Glomerular visceral epithelial cell (primary cell): Measurements from ENCODE around the gene ERGIC3.

ENCODE experiments used
- DNase-seq: peaks from one replicate; pipeline ENCODE4 v3.0.0-alpha.2; 2016; ENCODE audit errors: extremely low spot score

Gene ERGIC3

GRCh38 chr20:35561268-35561667 is 19.4 kb downstream of the ERGIC3 start:
- DNase-seq: peak; percentile 78

DNA sequence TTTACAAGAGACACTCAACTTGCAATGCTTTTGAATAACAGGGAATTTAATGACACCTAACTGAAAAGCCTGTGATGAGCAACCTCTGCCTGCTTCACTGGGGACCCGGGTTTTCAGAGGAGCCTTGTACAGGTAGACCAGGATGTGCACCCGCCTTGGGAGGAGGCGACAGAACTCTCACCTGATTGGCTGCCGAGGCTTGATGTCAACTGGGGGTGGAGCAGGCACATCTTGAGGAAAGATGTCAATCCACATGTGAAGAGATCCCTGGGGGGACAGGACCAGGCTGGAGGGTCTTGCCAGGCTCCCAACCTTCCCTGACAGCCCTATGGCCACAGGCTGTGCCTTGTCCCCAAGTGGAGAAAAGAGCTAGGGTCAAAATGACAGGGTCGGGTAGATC is 19.8 kb downstream of the ERGIC3 start:
- DNase-seq: no peak

- DNase-seq: no peak
Measured at GRCh38 chr20:35562541-35563110, 20.7 kb downstream of the ERGIC3 start.

GRCh38 chr20:35563834-35564233 is 22.0 kb downstream of the ERGIC3 start:
- no peak for DNase-seq

- DNase-seq: no peak
Measured at GRCh38 chr20:35564905-35565304, 23.0 kb downstream of the ERGIC3 start.

DNA sequence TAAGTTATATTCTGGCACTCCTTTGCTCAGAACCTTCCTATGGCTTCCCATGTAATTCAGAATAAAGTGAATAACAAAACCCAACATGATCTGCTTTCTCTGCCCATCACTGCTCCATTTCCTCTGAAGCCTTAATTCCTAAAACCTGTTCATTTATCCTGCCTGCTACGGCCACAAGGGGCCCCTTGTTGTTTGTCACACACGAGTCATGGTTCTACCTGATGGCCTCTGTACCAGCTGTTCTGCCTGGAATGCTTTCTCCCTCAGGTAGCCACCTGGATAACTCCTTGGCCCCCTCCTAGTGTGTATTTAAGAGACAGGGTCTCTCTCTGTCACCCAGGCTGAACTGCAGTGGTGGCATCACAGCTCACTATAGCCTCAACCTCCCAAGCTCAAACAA is 26.8 kb downstream of the ERGIC3 start:
- DNase-seq: peak; percentile 30

GRCh38 chr20:35571555-35571954 is 29.7 kb downstream of the ERGIC3 start:
- DNase-seq: no peak

GRCh38 chr20:35572838-35573237 is 31.0 kb downstream of the ERGIC3 start:
- no peak for DNase-seq

- no peak for DNase-seq
Measured at GRCh38 chr20:35575958-35576357, 34.1 kb downstream of the ERGIC3 start.

DNA sequence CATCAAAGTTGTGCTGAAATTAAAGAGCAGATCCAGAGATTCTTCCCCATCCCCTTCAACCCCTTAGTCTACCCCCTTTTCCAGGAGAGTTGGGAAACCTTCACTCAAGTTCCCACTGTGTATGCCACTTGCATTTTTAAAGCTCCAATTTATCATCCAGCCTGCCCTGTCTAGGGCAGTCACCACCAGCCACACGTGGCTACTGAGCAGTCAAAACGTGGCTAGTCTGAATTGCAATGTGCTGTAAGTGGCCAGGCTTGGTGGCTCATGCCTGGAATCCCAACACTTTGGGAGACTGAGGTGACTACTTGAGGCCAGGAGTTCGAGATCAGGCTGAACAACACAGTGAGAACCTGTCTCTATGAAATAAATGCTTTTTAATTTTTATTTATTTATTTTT is 34.9 kb downstream of the ERGIC3 start:
- DNase-seq: no peak

GRCh38 chr20:35578469-35578868 is 36.6 kb downstream of the ERGIC3 start:
- DNase-seq: no peak

DNA sequence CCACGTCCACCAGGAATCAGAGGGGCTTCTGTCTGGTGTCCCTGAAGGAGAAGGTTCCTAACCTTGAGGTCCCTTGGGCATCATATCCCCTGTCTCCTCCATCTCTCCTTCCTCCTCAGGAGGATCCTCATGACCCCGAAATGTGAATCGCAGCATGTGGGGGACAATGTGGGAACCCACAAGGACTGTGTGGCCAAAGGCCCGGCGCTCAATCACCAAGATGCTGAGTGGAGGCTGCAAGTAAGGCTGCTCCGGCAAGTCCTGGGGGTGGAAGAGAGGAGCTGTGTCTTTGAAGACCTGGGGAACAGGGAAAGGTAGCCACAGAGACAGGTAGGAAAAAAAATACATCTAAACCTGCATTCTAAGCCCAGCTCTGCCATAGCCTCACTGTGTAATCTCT is 37.3 kb downstream of the ERGIC3 start:
- no peak for DNase-seq

- DNase-seq: no peak
Measured at GRCh38 chr20:35582131-35582530, 40.3 kb downstream of the ERGIC3 start.

- DNase-seq: no peak
Measured at GRCh38 chr20:35582741-35583404, 41.0 kb downstream of the ERGIC3 start.

- DNase-seq: no peak
Measured at GRCh38 chr20:35583636-35584560, 42.0 kb downstream of the ERGIC3 start.

DNA sequence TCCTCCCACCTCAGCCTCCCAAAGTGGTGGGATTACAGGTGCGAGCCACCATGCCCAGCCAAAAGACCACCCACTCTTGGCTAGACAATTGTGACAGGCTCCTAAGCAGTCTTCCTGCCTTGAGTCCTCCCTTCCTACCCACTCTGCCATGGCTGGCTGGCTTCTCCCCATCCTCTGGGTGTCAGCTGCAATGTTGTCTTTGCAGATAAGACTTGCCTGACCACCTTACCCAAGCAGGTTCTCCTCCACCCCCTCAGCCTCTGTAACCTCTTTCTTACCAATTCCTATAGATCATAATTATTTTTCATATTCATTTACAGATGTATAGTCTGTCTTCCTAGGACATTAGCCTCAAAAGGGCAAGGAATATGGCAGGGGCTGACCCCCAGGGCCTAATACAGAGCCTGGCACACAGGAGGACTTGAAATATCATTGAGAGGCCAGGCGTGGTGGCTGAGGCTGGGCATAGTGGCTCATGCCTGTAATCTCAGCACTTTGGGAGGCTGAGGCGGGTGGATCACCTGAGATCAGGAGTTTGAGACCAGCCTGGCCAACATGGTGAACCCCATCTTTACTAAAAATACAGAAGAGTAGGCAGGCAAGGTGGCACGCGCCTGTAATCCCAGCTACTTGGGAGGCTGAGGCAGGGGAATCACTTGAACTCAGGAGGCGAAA is 45.0 kb downstream of the ERGIC3 start:
- no peak for DNase-seq

- no peak for DNase-seq
Measured at GRCh38 chr20:35587436-35587835, 45.6 kb downstream of the ERGIC3 start.

DNA sequence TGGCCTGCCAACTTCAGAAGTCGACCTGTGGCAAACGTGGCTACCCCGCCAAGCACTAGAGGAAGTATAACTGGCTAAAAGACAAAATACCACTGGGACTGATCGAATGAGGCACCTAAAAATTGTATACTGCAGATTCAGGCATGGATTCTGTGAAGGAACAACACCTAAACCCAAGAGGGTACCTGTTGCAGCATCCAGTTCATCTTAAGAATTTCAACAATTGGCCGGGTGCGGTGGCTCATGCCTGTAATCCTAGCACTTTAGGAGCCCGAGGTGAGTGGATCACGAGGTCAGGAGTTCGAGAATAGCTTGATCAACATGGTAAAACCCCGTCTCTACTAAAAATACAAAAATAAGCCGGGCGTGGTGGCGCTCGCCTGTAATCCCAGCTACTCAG is 46.5 kb downstream of the ERGIC3 start:
- DNase-seq: no peak

DNA sequence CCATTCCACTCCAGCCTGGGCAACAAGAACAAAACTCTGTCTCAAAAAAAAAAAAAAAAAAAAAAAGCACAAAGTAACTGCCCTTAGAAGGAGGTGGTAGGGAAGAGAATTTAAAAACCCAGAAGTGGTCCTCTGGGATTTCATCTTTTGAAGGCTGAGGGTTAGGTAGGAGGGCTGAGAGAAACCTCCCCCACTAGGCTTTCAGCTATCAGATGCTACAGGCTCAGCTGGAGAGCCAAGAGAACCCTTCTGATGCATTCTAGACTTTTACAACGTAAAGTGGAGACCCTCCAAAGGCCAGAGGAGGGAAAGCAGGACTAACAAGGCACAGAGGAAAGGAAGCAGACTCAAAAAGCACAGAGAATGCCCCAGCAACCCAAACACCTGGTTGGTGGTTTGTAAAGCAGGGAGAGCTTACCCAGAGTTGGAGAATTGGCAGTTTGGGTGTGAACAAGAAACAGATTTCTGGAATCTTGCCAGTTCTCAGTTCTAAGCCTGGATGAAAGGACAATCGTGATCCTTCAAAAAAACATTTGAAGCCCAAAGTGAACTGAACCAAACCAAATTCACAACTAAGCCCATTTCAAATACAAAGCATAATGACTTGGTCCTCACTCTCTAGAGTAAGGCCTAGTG is 50.6 kb downstream of the ERGIC3 start:
- no peak for DNase-seq

- DNase-seq: no peak
Measured at GRCh38 chr20:35595456-35595855, 53.6 kb downstream of the ERGIC3 start.

- DNase-seq: no peak
Measured at GRCh38 chr20:35595901-35596300, 54.0 kb downstream of the ERGIC3 start.

GRCh38 chr20:35597186-35597585 is 55.3 kb downstream of the ERGIC3 start:
- no peak for DNase-seq
